ENCODE measurements around the gene VARS2.

The VARS2 gene

DNA sequence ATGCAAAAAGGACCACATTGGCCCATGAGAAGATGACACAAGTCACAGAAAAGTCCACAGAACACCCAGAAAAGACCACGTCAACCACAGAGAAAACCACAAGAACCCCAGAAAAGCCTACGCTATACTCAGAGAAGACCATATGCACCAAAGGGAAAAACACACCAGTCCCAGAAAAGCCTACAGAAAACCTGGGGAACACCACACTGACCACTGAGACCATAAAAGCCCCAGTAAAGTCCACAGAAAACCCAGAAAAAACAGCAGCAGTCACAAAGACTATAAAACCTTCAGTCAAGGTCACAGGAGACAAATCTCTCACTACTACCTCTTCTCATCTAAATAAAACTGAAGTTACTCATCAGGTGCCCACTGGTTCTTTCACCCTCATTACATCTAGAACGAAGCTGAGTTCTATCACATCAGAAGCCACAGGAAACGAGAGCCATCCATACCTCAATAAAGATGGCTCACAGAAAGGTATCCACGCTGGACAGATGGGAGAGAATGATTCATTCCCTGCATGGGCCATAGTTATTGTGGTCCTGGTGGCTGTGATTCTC, 38.0 kb downstream of the VARS2 start:
- no peak overlapping the region for H3K27ac ChIP-seq (ENCODE audit: low read length)
- TF ChIP-seq EZH2phosphoT487 (IDR thresholded peaks at IDR 0.05; ENCODE audit: low read depth): no peak
- no peak for TF ChIP-seq CTCF (IDR thresholded peaks at IDR 0.05; ENCODE audit: low read depth, low read length)
- H3K79me2 ChIP-seq (ENCODE audit: low read length): no peaks in the 10 kb centered on the region
- no peak overlapping the region for H3K4me3 ChIP-seq (ENCODE audit: low read length)
- peaks cover 13% of the 10 kb centered on the region for H3K4me1 ChIP-seq (ENCODE audit: low read length)
- no peaks in the 10 kb centered on the region for H4K20me1 ChIP-seq (ENCODE audit: insufficient read depth, low read length)
- no peaks in the 10 kb centered on the region for H3K9me3 ChIP-seq (ENCODE audit: insufficient read depth, low read length)
- H3K9ac ChIP-seq (ENCODE audit: low read length): no peak overlapping the region
- H3K36me3 ChIP-seq (replicated peaks; ENCODE audit: low read depth, low read length): no peaks in the 10 kb centered on the region
- H2AFZ ChIP-seq (ENCODE audit: low read depth, low read length): no peak overlapping the region
- H3K27me3 ChIP-seq (ENCODE audit: low read depth, low read length): no peaks in the 10 kb centered on the region
- no peak overlapping the region for H3K4me2 ChIP-seq (ENCODE audit: low read length)

- no peaks in the 10 kb centered on the region for H3K36me3 ChIP-seq (replicated peaks; ENCODE audit: low read depth, low read length)
- H3K9me3 ChIP-seq (ENCODE audit: insufficient read depth, low read length): no peaks in the 10 kb centered on the region
- H3K27me3 ChIP-seq (ENCODE audit: low read depth, low read length): peaks cover 5% of the 10 kb centered on the region; the same call in 1 of the 2 replicates
- H4K20me1 ChIP-seq (ENCODE audit: insufficient read depth, low read length): no peaks in the 10 kb centered on the region
- peaks cover 10% of the 10 kb centered on the region for H3K4me1 ChIP-seq (ENCODE audit: low read length)
- TF ChIP-seq CTCF (IDR thresholded peaks at IDR 0.05; ENCODE audit: low read depth, low read length): no peak
- no peak for TF ChIP-seq EZH2phosphoT487 (IDR thresholded peaks at IDR 0.05; ENCODE audit: low read depth)
- H3K4me2 ChIP-seq (ENCODE audit: low read length): peak overlapping the region; percentile 76
- peak overlapping the region; percentile 70 for H3K9ac ChIP-seq (ENCODE audit: low read length)
- peak overlapping the region; percentile 80 for H2AFZ ChIP-seq (ENCODE audit: low read depth, low read length)
- no peaks in the 10 kb centered on the region for H3K79me2 ChIP-seq (ENCODE audit: low read length)
- H3K27ac ChIP-seq (ENCODE audit: low read length): no peak overlapping the region
- peak overlapping the region; percentile 87 for H3K4me3 ChIP-seq (ENCODE audit: low read length)
Measured at GRCh38 chr6:30954631-30955366, 40.8 kb downstream of the VARS2 start.

- H3K79me2 ChIP-seq (ENCODE audit: low read length): no peaks in the 10 kb centered on the region
- H3K4me1 ChIP-seq (ENCODE audit: low read length): peaks cover 10% of the 10 kb centered on the region
- TF ChIP-seq EZH2phosphoT487 (IDR thresholded peaks at IDR 0.05; ENCODE audit: low read depth): no peak
- no peak for TF ChIP-seq CTCF (IDR thresholded peaks at IDR 0.05; ENCODE audit: low read depth, low read length)
- H3K4me2 ChIP-seq (ENCODE audit: low read length): peak overlapping the region; percentile 76
- no peaks in the 10 kb centered on the region for H3K9me3 ChIP-seq (ENCODE audit: insufficient read depth, low read length)
- H3K4me3 ChIP-seq (ENCODE audit: low read length): peak overlapping the region; percentile 87
- H2AFZ ChIP-seq (ENCODE audit: low read depth, low read length): peak overlapping the region; percentile 80
- H3K27me3 ChIP-seq (ENCODE audit: low read depth, low read length): peaks cover 5% of the 10 kb centered on the region; the same call in 1 of the 2 replicates
- H3K36me3 ChIP-seq (replicated peaks; ENCODE audit: low read depth, low read length): no peaks in the 10 kb centered on the region
- peak overlapping the region; percentile 70 for H3K9ac ChIP-seq (ENCODE audit: low read length)
- H3K27ac ChIP-seq (ENCODE audit: low read length): no peak overlapping the region
- no peaks in the 10 kb centered on the region for H4K20me1 ChIP-seq (ENCODE audit: insufficient read depth, low read length)
Measured at GRCh38 chr6:30955367-30956042, 41.5 kb downstream of the VARS2 start.

GRCh38 chr6:30957716-30958115, 43.7 kb downstream of the VARS2 start:
- Histone ChIP-seq H3K9me3 (ENCODE audit: insufficient read depth, low read length) (no peaks in the 10 kb centered on the region), H4K20me1 (ENCODE audit: insufficient read depth, low read length) (no peaks in the 10 kb centered on the region), H3K36me3 (replicated peaks; ENCODE audit: low read depth, low read length) (no peaks in the 10 kb centered on the region), H3K27ac (ENCODE audit: low read length) (no peak overlapping the region), H2AFZ (ENCODE audit: low read depth, low read length) (no peak overlapping the region), H3K9ac (ENCODE audit: low read length) (no peak overlapping the region), H3K27me3 (ENCODE audit: low read depth, low read length) (peaks cover 13% of the 10 kb centered on the region), H3K4me1 (ENCODE audit: low read length) (peaks cover 10% of the 10 kb centered on the region), H3K4me2 (ENCODE audit: low read length) (no peak overlapping the region), H3K4me3 (ENCODE audit: low read length) (no peak overlapping the region), H3K79me2 (ENCODE audit: low read length) (no peaks in the 10 kb centered on the region)
- no peak for TF ChIP-seq CTCF (IDR thresholded peaks at IDR 0.05; ENCODE audit: low read depth, low read length)
- no peak for TF ChIP-seq EZH2phosphoT487 (IDR thresholded peaks at IDR 0.05; ENCODE audit: low read depth)
